ENCODE data around the gene ZNG1A.

- TF ChIP-seq CTCF (conservative IDR thresholded peaks at IDR 0.05; ENCODE audit: low read length) (no peak), EZH2phosphoT487 (IDR thresholded peaks at IDR 0.05; ENCODE audit: borderline replicate concordance, low read depth, low read length) (no peak)
These were observed 30.4 kb upstream of the ZNG1A start for GRCh38 chr9:209143-209758.
